K562 (cell line): ENCODE data around the gene USP2. TPM values are rescaled to one million over a fixed set of nuclear protein-coding genes. Genes with fewer than 3 reads are reported as not detected.

Experiments used
- ATAC-seq: fragments of 200-7000 bp; cut with Tn5 transposase; 3 replicates; pipeline ENCODE4 v1.9.1; 2020; ENCODE audit warnings: moderate library complexity
- BruUV-seq: library from RNA; stranded (reverse); fragments of 400-500 nt; replicated peaks from 2 replicates; lab custom pipeline; 2021; lab: Mats Ljungman, UMichigan
- CTCF ChIA-PET: fragments of 300-600 bp; formaldehyde crosslinking; extraction: SDS; loops from one replicate; lab custom pipeline; 2021; ENCODE audit warnings: low intra/inter-chr PET ratio; lab: Yijun Ruan, JAX
- POLR2A ChIA-PET: fragments of 300-600, 350-650 bp; sonication (Branson Sonifier 250); formaldehyde crosslinking; extraction: SDS; loops from one replicate; lab custom pipeline; 2021; ENCODE audit warnings: antibody characterized with exemption, inconsistent platforms; lab: Yijun Ruan, JAX
- DNase-seq, 4 experiments: peaks; one replicate each; pipeline versions ENCODE4 v3.0.0 to v3.0.0-alpha.2; 2011 to 2018; ENCODE audit warnings: low spot score in 3 of 4, mixed read lengths in 3 of 4; ENCODE audit errors: extremely low read depth in 1 of 4
- FAIRE-seq: peaks from 2 replicates; lab custom pipeline; 2011; peaks lifted over from hg19 to GRCh38; lab: Jason Lieb, UNC
- H2AFZ ChIP-seq: 2 replicates; pipeline ENCODE4 v1.6.0; 2011; ENCODE audit warnings: low read depth, low read length, control low read depth, inconsistent platforms
- H3K27ac ChIP-seq: fragments of 200-600 bp; 3 replicates; pipeline ENCODE4 v1.8.0; 2011; ENCODE audit warnings: low read depth, mild to moderate bottlenecking, control low read depth, inconsistent platforms, low read length, moderate library complexity, mixed read lengths; ENCODE audit errors: extremely low read depth
- H3K27me3 ChIP-seq, 2 experiments: fragments of 300-600 bp in 1 of 2; 2 replicates in 1 of 2; 3 replicates in 1 of 2; pipeline versions ENCODE4 v1.6.0 to v1.8.0; 2011; ENCODE audit warnings: inconsistent platforms in 2 of 2, low read length in 2 of 2, mild to moderate bottlenecking in 1 of 2, mixed read lengths in 1 of 2, moderate library complexity in 1 of 2; ENCODE audit not compliant: control insufficient read depth in 2 of 2, insufficient read depth in 2 of 2
- H3K36me3 ChIP-seq: fragments of 300-600 bp; 3 replicates; pipeline ENCODE4 v1.8.0; 2011; ENCODE audit warnings: mild to moderate bottlenecking, low read length, inconsistent platforms; ENCODE audit not compliant: control insufficient read depth, insufficient read depth
- H3K4me1 ChIP-seq, 2 experiments: fragments of 200-600 bp in 1 of 2; replicated peaks in 1 of 2; 2 replicates in 1 of 2; 3 replicates in 1 of 2; pipeline versions ENCODE4 v1.5.1 to v1.8.0; 2011; ENCODE audit warnings: inconsistent platforms in 2 of 2, low read length in 2 of 2, mild to moderate bottlenecking in 1 of 2, mixed read lengths in 1 of 2, moderate library complexity in 1 of 2; ENCODE audit not compliant: control insufficient read depth in 2 of 2, insufficient read depth in 2 of 2
- H3K4me2 ChIP-seq: 2 replicates; pipeline ENCODE4 v1.6.1; 2011; ENCODE audit warnings: low read length, control low read depth, inconsistent platforms, mixed read lengths; ENCODE audit not compliant: insufficient read depth
- H3K4me3 ChIP-seq: fragments of 200-600 bp; sonication (generic), shearing (Covaris generic); 2 replicates; pipeline ENCODE4 v1.5.1; 2016; ENCODE audit warnings: control low read depth, inconsistent platforms
- H3K79me2 ChIP-seq: fragments of 200-600 bp; 3 replicates; pipeline ENCODE4 v1.8.0; 2011; ENCODE audit warnings: low read length, inconsistent platforms; ENCODE audit not compliant: control insufficient read depth, insufficient read depth
- H3K9ac ChIP-seq, 2 experiments: 2 replicates each; pipeline versions ENCODE4 v1.6.0 to v1.6.1; 2011; ENCODE audit warnings: low read depth in 2 of 2, low read length in 2 of 2, control low read depth in 1 of 2, inconsistent platforms in 1 of 2, mild to moderate bottlenecking in 1 of 2, mixed read lengths in 1 of 2; ENCODE audit not compliant: insufficient read depth in 1 of 2
- H3K9me1 ChIP-seq: one replicate; pipeline ENCODE4 v1.6.0; 2011; ENCODE audit warnings: inconsistent platforms, mild to moderate bottlenecking, low read length, moderate library complexity; ENCODE audit not compliant: control insufficient read depth, insufficient read depth
- H3K9me3 ChIP-seq: replicated peaks from 2 replicates; pipeline ENCODE4 v1.5.1; 2011; ENCODE audit warnings: low read depth, low read length, inconsistent platforms; ENCODE audit not compliant: control insufficient read depth, insufficient read depth
- H4K20me1 ChIP-seq: replicated peaks from 2 replicates; pipeline ENCODE4 v1.6.1; 2011; ENCODE audit warnings: low read length, inconsistent platforms, mixed read lengths; ENCODE audit not compliant: control insufficient read depth, insufficient read depth
- CSDE1 ChIP-seq, 2 experiments: fragments of 450-650 bp; IDR thresholded peaks; 2 replicates each; pipeline ENCODE4 v1.6.1; 2016; ENCODE audit warnings: mild to moderate bottlenecking in 1 of 2
- ELF1 ChIP-seq: fragments of 200-800 bp; sonication (Bioruptor generic); IDR thresholded peaks from 2 replicates; pipeline ENCODE4 v1.6.1; 2016; ENCODE audit warnings: missing genetic modification characterization, missing compliant biosample characterization
- HMGN3 ChIP-seq: IDR thresholded peaks from 2 replicates; pipeline ENCODE4 v1.6.1; 2011; ENCODE audit warnings: borderline replicate concordance, low read depth, mild to moderate bottlenecking, mixed read lengths, low read length; ENCODE audit not compliant: insufficient read length; ENCODE audit errors: extremely low read depth
- SREBF2 ChIP-seq: sonication (generic); formaldehyde crosslinking; IDR thresholded peaks from 2 replicates; pipeline ENCODE4 v1.4.0; 2020; ENCODE audit warnings: mild to moderate bottlenecking, missing genetic modification reagents
- TEAD2 ChIP-seq: fragments of 450-650 bp; IDR thresholded peaks from 2 replicates; pipeline ENCODE4 v1.6.1; 2016; ENCODE audit warnings: missing genetic modification characterization, control low read depth, missing compliant biosample characterization
- TFAP4 ChIP-seq: sonication (generic); formaldehyde crosslinking; IDR thresholded peaks from 2 replicates; pipeline ENCODE4 v1.8.0; 2022; ENCODE audit warnings: missing genetic modification reagents, mild to moderate bottlenecking, moderate library complexity, borderline replicate concordance
- ZNF444 ChIP-seq: fragments of 250-450 bp; sonication (Bioruptor Pico); IDR thresholded peaks from 2 replicates; pipeline ENCODE4 v1.4.0; 2020; ENCODE audit warnings: mild to moderate bottlenecking, moderate library complexity
- WGBS: fragments of 100-300 bp; shearing (Covaris generic); methylation state at CpG from one replicate; pipeline ENCODE4 v1.1.6; 2016; ENCODE audit warnings: low coverage, mixed read lengths; ENCODE audit not compliant: insufficient coverage; ENCODE audit errors: missing lambda C conversion rate; 5-methylcytosine and 5-hydroxymethylcytosine counted together
- in situ Hi-C: fragments of 300-500 bp; cut with MboI; formaldehyde crosslinking; loops from 4 replicates; pipeline ENCODE4 v1.15.0; 2018; ENCODE audit warnings: inconsistent platforms, mixed read lengths
- intact Hi-C: fragments of 100-400 bp; cut with micrococcal nuclease; formaldehyde crosslinking; loops from 2 replicates; pipeline ENCODE4 v1.14.2; 2022
- polyA plus RNA-seq, 8 experiments: library from polyadenylated mRNA; depleted of rRNA in 4 of 8; stranded (reverse) in 5 of 8; unstranded in 3 of 8; fragments of >200 nt; fragmentation: Nextera tagmentation in 2 of 8; fragmentation: Illumina TruSeq in 1 of 8; extraction: Ambion mirVana in 2 of 8; extraction: Trizol in 1 of 8; gene quantifications; 2 replicates each; pipeline versions ENCODE4 v1.2.1 to v1.2.3, GENCODE V29; 2011 to 2014; ENCODE audit warnings: inconsistent platforms in 1 of 8, missing spikeins in 1 of 8
- total RNA-seq, 7 experiments: library from RNA; depleted of rRNA in 6 of 7; stranded (reverse); fragments of >200 nt in 6 of 7; fragmentation: Illumina TruSeq in 2 of 7; extraction: Trizol in 2 of 7; gene quantifications; 2 replicates each; pipeline versions ENCODE4 v1.2.1 to v1.2.3, GENCODE V29; 2011 to 2021; ENCODE audit warnings: low replicate concordance in 1 of 7
- TF ChIP-seq, protein P1 (sequence below), 2 experiments: fragments of 150-350 bp in 1 of 2; IDR thresholded peaks; 2 replicates each; pipeline ENCODE4 v1.6.1; 2012 to 2016; ENCODE audit warnings: low read depth in 2 of 2, low read length in 2 of 2, mild to moderate bottlenecking in 1 of 2, moderate library complexity in 1 of 2
- TF ChIP-seq, protein P2 (sequence below), 2 experiments: IDR thresholded peaks; 2 replicates each; pipeline ENCODE4 v1.6.1; 2011; ENCODE audit warnings: borderline replicate concordance in 1 of 2, control low read depth in 1 of 2, low read depth in 1 of 2, low read length in 1 of 2, mild to moderate bottlenecking in 1 of 2, mixed read lengths in 1 of 2, moderate library complexity in 1 of 2; ENCODE audit not compliant: insufficient read depth in 1 of 2, insufficient read length in 1 of 2, poor library complexity in 1 of 2, severe bottlenecking in 1 of 2; ENCODE audit errors: extremely low read depth in 1 of 2

USP2 gene
- total and polyA plus RNA-seq, 9 of the 15 experiments (the other 6 are each of a cell fraction or from before 2014, with no cell fraction given) = 2.8 to 16.9 (median 3.9) TPM

DNA sequence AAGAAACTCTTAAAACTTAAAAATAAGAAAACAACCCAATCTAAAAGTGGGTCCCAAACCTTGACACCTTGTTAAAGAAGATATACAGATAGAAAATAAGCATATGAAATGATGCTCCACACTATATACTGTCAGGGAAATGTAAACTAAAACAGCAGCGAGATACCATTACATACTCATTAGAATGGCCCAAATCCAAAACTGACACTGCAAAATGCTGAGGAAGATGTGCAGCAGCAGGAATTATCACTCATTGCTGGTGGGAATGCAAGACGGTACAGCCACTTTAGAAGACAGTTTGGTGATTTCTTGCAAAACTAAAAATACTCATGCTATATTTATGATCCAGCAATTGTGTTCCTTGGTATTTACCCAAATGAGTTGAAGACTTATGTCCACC, 52.2 kb downstream of the USP2 start (continued):
- TF ChIP-seq ZNF444 (CRISPR knock-in tag) (no peak), TEAD2 (tag) (no peak)
- TF ChIP-seq, protein P1, sequence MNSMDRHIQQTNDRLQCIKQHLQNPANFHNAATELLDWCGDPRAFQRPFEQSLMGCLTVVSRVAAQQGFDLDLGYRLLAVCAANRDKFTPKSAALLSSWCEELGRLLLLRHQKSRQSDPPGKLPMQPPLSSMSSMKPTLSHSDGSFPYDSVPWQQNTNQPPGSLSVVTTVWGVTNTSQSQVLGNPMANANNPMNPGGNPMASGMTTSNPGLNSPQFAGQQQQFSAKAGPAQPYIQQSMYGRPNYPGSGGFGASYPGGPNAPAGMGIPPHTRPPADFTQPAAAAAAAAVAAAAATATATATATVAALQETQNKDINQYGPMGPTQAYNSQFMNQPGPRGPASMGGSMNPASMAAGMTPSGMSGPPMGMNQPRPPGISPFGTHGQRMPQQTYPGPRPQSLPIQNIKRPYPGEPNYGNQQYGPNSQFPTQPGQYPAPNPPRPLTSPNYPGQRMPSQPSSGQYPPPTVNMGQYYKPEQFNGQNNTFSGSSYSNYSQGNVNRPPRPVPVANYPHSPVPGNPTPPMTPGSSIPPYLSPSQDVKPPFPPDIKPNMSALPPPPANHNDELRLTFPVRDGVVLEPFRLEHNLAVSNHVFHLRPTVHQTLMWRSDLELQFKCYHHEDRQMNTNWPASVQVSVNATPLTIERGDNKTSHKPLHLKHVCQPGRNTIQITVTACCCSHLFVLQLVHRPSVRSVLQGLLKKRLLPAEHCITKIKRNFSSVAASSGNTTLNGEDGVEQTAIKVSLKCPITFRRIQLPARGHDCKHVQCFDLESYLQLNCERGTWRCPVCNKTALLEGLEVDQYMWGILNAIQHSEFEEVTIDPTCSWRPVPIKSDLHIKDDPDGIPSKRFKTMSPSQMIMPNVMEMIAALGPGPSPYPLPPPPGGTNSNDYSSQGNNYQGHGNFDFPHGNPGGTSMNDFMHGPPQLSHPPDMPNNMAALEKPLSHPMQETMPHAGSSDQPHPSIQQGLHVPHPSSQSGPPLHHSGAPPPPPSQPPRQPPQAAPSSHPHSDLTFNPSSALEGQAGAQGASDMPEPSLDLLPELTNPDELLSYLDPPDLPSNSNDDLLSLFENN (IDR thresholded peaks at IDR 0.05; ENCODE audit: low read depth in 2 of 2, low read length in 2 of 2) = no peak

DNA sequence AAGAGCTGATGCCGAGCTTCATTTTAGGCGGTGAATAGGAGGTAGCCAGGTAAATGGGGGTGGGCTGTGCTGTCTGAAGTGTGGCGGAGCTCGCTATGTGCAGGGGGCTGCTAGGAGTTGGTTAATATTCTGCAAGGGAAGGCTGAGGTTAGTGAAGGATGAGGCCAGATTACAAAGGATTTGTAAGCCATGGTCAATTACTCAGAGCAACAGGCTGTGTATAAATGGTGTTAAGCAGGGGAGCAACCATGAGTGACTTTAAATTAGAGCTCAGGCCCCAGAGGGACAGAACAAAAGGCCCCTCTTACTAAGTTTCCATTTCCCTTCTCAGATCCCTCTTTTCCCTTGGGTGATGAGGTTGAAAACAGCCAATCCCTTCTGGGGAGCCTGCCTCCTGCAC, 57.3 kb downstream of the USP2 start:
- no peaks in the 10 kb centered on the region for H3K9me3 ChIP-seq
- H3K9me1 ChIP-seq = no peaks in the 10 kb centered on the region
- H3K36me3 ChIP-seq = no peaks in the 10 kb centered on the region
- no peak overlapping the region for H3K4me3 ChIP-seq
- intact Hi-C loops (loop anchor here (5.0 kb wide), 1 partner anchor 397 kb away; the partner anchor contains the start of gene BCL9L), in situ Hi-C loops (no loop called here)
- H3K9ac ChIP-seq = no peak overlapping the region
- H3K4me2 ChIP-seq = no peak overlapping the region
- BruUV-seq = no TSS peak
- WGBS = 38% methylated on average over 4 of the region's 4 CpGs
- peaks cover 4% of the 10 kb centered on the region; the same call in 2 of the 3 replicates for H3K79me2 ChIP-seq
- peaks cover 21 to 34% of the 10 kb centered on the region in 2 experiments for H3K4me1 ChIP-seq
- H4K20me1 ChIP-seq = no peaks in the 10 kb centered on the region
- no peak for DNase-seq
- ChIA-PET POLR2A (interaction anchor here (0.5 to 1.7 kb wide), 5 partner anchors 14 to 413 kb away, joined by 3 to 4 read pairs (median 3); no protein-coding TSS in a partner anchor), CTCF (interaction anchor here (0.5 to 1.5 kb wide), 5 partner anchors 150 to 417 kb away, joined by 3 to 5 read pairs (median 3); partner anchors contain the start of gene C2CD2L)
- FAIRE-seq = no peak
- no peak overlapping the region for H3K27ac ChIP-seq
- no peak for ATAC-seq
- H3K27me3 ChIP-seq = no peaks in the 10 kb centered on the region
- H2AFZ ChIP-seq = no peak overlapping the region
- no peak for TF ChIP-seq ELF1 (tag)
- no peak for TF ChIP-seq SREBF2 (CRISPR knock-in tag)
- TF ChIP-seq TFAP4 (CRISPR knock-in tag) = no peak
- no peak for TF ChIP-seq CSDE1 (IDR thresholded peaks at IDR 0.05)
- TF ChIP-seq HMGN3 = no peak
- TF ChIP-seq, protein P2, sequence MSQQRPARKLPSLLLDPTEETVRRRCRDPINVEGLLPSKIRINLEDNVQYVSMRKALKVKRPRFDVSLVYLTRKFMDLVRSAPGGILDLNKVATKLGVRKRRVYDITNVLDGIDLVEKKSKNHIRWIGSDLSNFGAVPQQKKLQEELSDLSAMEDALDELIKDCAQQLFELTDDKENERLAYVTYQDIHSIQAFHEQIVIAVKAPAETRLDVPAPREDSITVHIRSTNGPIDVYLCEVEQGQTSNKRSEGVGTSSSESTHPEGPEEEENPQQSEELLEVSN (IDR thresholded peaks at IDR 0.05; ENCODE audit: borderline replicate concordance in 1 of 2, extremely low read depth in 1 of 2, insufficient read depth in 1 of 2, insufficient read length in 1 of 2, low read depth in 1 of 2, low read length in 1 of 2, poor library complexity in 1 of 2, severe bottlenecking in 1 of 2) = no peak
- TF ChIP-seq, all 486 proteins: peak for 0
